Measurements from ENCODE around the gene ITIH1. TPM values are rescaled to one million over a fixed set of nuclear protein-coding genes. Genes with fewer than 3 reads are reported as not detected.

The ITIH1 gene
- total and polyA plus RNA-seq, 12 donors, result 0.13 TPM; not detected in 11

GRCh38 chr3:52786330-52787215 lies 9.2 kb downstream of the ITIH1 start:
- Histone ChIP-seq H3K36me3 (no peaks in the 10 kb centered on the region), H3K4me3 (no peak overlapping the region), H3K4me1 (no peaks in the 10 kb centered on the region), H3K27me3 (peaks cover 0 to 8% (median 0%) of the 10 kb centered on the region in 7 donors), H3K27ac (no peak overlapping the region), H3K9me3 (no peaks in the 10 kb centered on the region)
- TF ChIP-seq CTCF (IDR thresholded peaks at IDR 0.05), result no peak
- DNase-seq (no peak), ATAC-seq (no peak)
- intact Hi-C loops (cut with DNase I), result no loop called here
- WGBS, 2 donors, result 85 to 89% methylated on average over 19 of the region's 19 CpGs

- Histone ChIP-seq H3K4me1 (no peaks in the 10 kb centered on the region), H3K36me3 (no peaks in the 10 kb centered on the region), H3K9me3 (no peaks in the 10 kb centered on the region), H3K27ac (no peak overlapping the region), H3K27me3 (peaks cover 0 to 7% (median 0%) of the 10 kb centered on the region in 7 donors), H3K4me3 (no peak overlapping the region)
- WGBS, 2 donors, result 84 to 85% methylated on average over 11 of the region's 11 CpGs
- no peak for TF ChIP-seq CTCF (IDR thresholded peaks at IDR 0.05)
- ATAC-seq (no peak), DNase-seq (no peak)
- intact Hi-C loops (cut with DNase I), result no loop called here
Measured at GRCh38 chr3:52787246-52787645, 9.8 kb downstream of the ITIH1 start.

GRCh38 chr3:52787672-52788625 lies 10.6 kb downstream of the ITIH1 start:
- no peaks in the 10 kb centered on the region for H3K9me3 ChIP-seq
- no peaks in the 10 kb centered on the region for H3K4me1 ChIP-seq
- H3K36me3 ChIP-seq, result no peaks in the 10 kb centered on the region
- 60 to 70% methylated on average over 17 of the region's 17 CpGs for WGBS, 2 donors
- intact Hi-C loops (cut with DNase I), result no loop called here
- H3K27me3 ChIP-seq, result peaks cover 0 to 3% (median 0%) of the 10 kb centered on the region in 7 donors
- DNase-seq (no peak), ATAC-seq (peak in 5 of 8 donors; percentile 6 to 41 (median 25))
- no peak overlapping the region for H3K27ac ChIP-seq
- no peak overlapping the region for H3K4me3 ChIP-seq
- no peak for TF ChIP-seq CTCF (IDR thresholded peaks at IDR 0.05)

Measured in heart right ventricle (tissue), 16 donors.